Endothelial cell of umbilical vein (primary cell): Measurements from ENCODE around the gene NAA10. TPM values are rescaled to one million over a fixed set of nuclear protein-coding genes. Genes with fewer than 3 reads are reported as not detected.

Experiments used
- BruUV-seq: library from RNA; stranded (reverse); fragments of 400-500 nt; replicated peaks from 2 replicates; lab custom pipeline; 2021; lab: Mats Ljungman, UMichigan
- CTCF ChIA-PET: fragments of 300-600, 350-600 bp; sonication (Branson Sonifier 250); formaldehyde crosslinking; loops from one replicate; lab custom pipeline; 2021; ENCODE audit warnings: antibody characterized with exemption, inconsistent platforms; lab: Charles Lee
- POLR2A ChIA-PET: fragments of 300-600, 350-600 bp; sonication (Branson Sonifier 250); formaldehyde crosslinking; loops from one replicate; lab custom pipeline; 2021; ENCODE audit warnings: antibody characterized with exemption, inconsistent platforms; lab: Charles Lee
- DNase-seq: peaks from one replicate; pipeline ENCODE4 v3.0.0-alpha.2; 2011; ENCODE audit warnings: low read depth, low spot score
- FAIRE-seq: peaks from 2 replicates; lab custom pipeline; 2011; peaks lifted over from hg19 to GRCh38; lab: Jason Lieb, UNC
- H2AFZ ChIP-seq: 2 replicates; pipeline ENCODE4 v1.6.0; 2012; ENCODE audit warnings: low read depth, low read length, control low read depth, inconsistent platforms
- H3K27ac ChIP-seq: 2 replicates; pipeline ENCODE4 v1.5.1; 2011; ENCODE audit warnings: low read depth, mild to moderate bottlenecking, control low read depth, low read length, moderate library complexity; ENCODE audit not compliant: insufficient read depth
- H3K27me3 ChIP-seq, 2 experiments: 2 replicates each; pipeline versions ENCODE4 v1.6.0 to v1.6.1; 2011; ENCODE audit warnings: low read length in 2 of 2, mixed read lengths in 1 of 2; ENCODE audit not compliant: control insufficient read depth in 2 of 2, insufficient read depth in 2 of 2
- H3K36me3 ChIP-seq, 2 experiments: 2 replicates in 1 of 2; 3 replicates in 1 of 2; pipeline ENCODE4 v1.5.1; 2011; ENCODE audit warnings: low read length in 2 of 2, mild to moderate bottlenecking in 1 of 2, moderate library complexity in 1 of 2; ENCODE audit not compliant: control insufficient read depth in 2 of 2, insufficient read depth in 2 of 2; ENCODE audit errors: extremely low read depth in 1 of 2
- H3K4me1 ChIP-seq: 3 replicates; pipeline ENCODE4 v1.5.1; 2011; ENCODE audit warnings: mild to moderate bottlenecking, low read length; ENCODE audit not compliant: control insufficient read depth, insufficient read depth; ENCODE audit errors: extremely low read depth
- H3K4me2 ChIP-seq: 2 replicates; pipeline ENCODE4 v1.6.1; 2011; ENCODE audit warnings: low read length, control low read depth, mixed read lengths; ENCODE audit not compliant: insufficient read depth
- H3K4me3 ChIP-seq, 3 experiments: fragments of 200-600 bp in 1 of 3; sonication (generic), shearing (Covaris generic) in 1 of 3; replicated peaks in 1 of 3; 2 replicates each; pipeline ENCODE4 v1.5.1; 2011 to 2016; ENCODE audit warnings: control low read depth in 3 of 3, low read length in 3 of 3, mild to moderate bottlenecking in 2 of 3, inconsistent platforms in 1 of 3, low read depth in 1 of 3, moderate library complexity in 1 of 3; ENCODE audit not compliant: insufficient read depth in 1 of 3
- H3K79me2 ChIP-seq: 2 replicates; pipeline ENCODE4 v1.6.0; 2012; ENCODE audit warnings: low read length, inconsistent platforms; ENCODE audit not compliant: control insufficient read depth, insufficient read depth
- H3K9ac ChIP-seq: replicated peaks from 2 replicates; pipeline ENCODE3; 2011; ENCODE audit warnings: low read length, control low read depth; ENCODE audit not compliant: insufficient read depth; ENCODE audit errors: extremely low read depth
- H3K9me1 ChIP-seq: replicated peaks from 3 replicates; pipeline ENCODE4 v1.6.0; 2011; ENCODE audit warnings: mild to moderate bottlenecking, low read length; ENCODE audit not compliant: control insufficient read depth, insufficient read depth; ENCODE audit errors: extremely low read depth
- H3K9me3 ChIP-seq: replicated peaks from 2 replicates; pipeline ENCODE4 v1.5.1; 2012; ENCODE audit warnings: low read length, inconsistent platforms; ENCODE audit not compliant: control insufficient read depth, insufficient read depth
- H4K20me1 ChIP-seq: replicated peaks from 2 replicates; pipeline ENCODE3; 2011; ENCODE audit warnings: mild to moderate bottlenecking, low read length; ENCODE audit not compliant: control insufficient read depth, insufficient read depth; ENCODE audit errors: extremely low read depth
- EZH2 ChIP-seq: IDR thresholded peaks from 2 replicates; pipeline ENCODE4 v1.6.1; 2012; ENCODE audit warnings: borderline replicate concordance, low read depth, mild to moderate bottlenecking, moderate library complexity, low read length, inconsistent platforms; ENCODE audit not compliant: severe bottlenecking
- FOS ChIP-seq: IDR thresholded peaks from 2 replicates; pipeline ENCODE4 v1.6.1; 2011; ENCODE audit warnings: mild to moderate bottlenecking, low read length, moderate library complexity, borderline replicate concordance; ENCODE audit not compliant: insufficient read depth
- GATA2 ChIP-seq: IDR thresholded peaks from 2 replicates; pipeline ENCODE4 v1.7.0; 2011; ENCODE audit warnings: low read depth, mild to moderate bottlenecking, moderate library complexity, mixed read lengths, low read length; ENCODE audit not compliant: insufficient read length, insufficient read depth
- JUN ChIP-seq: IDR thresholded peaks from 2 replicates; pipeline ENCODE4 v1.6.1; 2011; ENCODE audit warnings: borderline replicate concordance, low read depth; ENCODE audit not compliant: insufficient read length, insufficient read depth
- MYC ChIP-seq: IDR thresholded peaks from one replicate; pipeline ENCODE4 v1.6.1; 2011; ENCODE audit warnings: mild to moderate bottlenecking, low read depth, low read length
- POLR2A ChIP-seq: IDR thresholded peaks from 2 replicates; pipeline ENCODE4 v1.6.1; 2012; ENCODE audit warnings: low read depth, mild to moderate bottlenecking, control low read depth, low read length
- POLR2AphosphoS5 ChIP-seq: IDR thresholded peaks from 2 replicates; pipeline ENCODE4 v1.6.1; 2012; ENCODE audit warnings: low read depth, mild to moderate bottlenecking, control low read depth, low read length, moderate library complexity; ENCODE audit not compliant: insufficient read depth
- dilution Hi-C: fragments of 300-500 bp; cut with MboI; formaldehyde crosslinking; loops from one replicate; pipeline ENCODE4 v1.15.0; 2019; ENCODE audit warnings: low sequenced_read_pairs; ENCODE audit not compliant: extremely low pct_ligation_motif_present
- intact Hi-C: fragments of 100-400 bp; cut with micrococcal nuclease; formaldehyde crosslinking; loops from one replicate; pipeline ENCODE4 v1.10.0; 2022
- polyA plus RNA-seq, 4 experiments: library from polyadenylated mRNA; depleted of rRNA in 3 of 4; stranded (reverse) in 3 of 4; unstranded in 1 of 4; fragments of >200 nt; gene quantifications; 2 replicates each; pipeline versions ENCODE4 v1.2.1 to v1.2.3, GENCODE V29; 2011 to 2012; ENCODE audit warnings: missing spikeins in 1 of 4
- total RNA-seq: library from RNA; stranded (reverse); gene quantifications from 2 replicates; pipeline ENCODE4 v1.2.3, GENCODE V29; 2021
- TF ChIP-seq, protein P1 (sequence below): IDR thresholded peaks from 2 replicates; pipeline ENCODE4 v1.6.1; 2011; ENCODE audit not compliant: insufficient read depth, insufficient read length
- TF ChIP-seq, protein P2 (sequence below), 2 donors: IDR thresholded peaks; 1 replicate in 1 of 2; 2 replicates in 1 of 2; pipeline ENCODE4 v1.5.1; 2011; ENCODE audit warnings: low read length in 2 of 2, mild to moderate bottlenecking in 2 of 2, moderate library complexity in 2 of 2, control low read depth in 1 of 2, inconsistent platforms in 1 of 2, low read depth in 1 of 2; ENCODE audit not compliant: insufficient read depth in 1 of 2; ENCODE audit errors: extremely low read depth in 1 of 2

NAA10 gene
- total and polyA plus RNA-seq, 2 donors (not counting 3 experiments of a cell fraction or from before 2014, with no cell fraction given), result 141 to 144 TPM

DNA sequence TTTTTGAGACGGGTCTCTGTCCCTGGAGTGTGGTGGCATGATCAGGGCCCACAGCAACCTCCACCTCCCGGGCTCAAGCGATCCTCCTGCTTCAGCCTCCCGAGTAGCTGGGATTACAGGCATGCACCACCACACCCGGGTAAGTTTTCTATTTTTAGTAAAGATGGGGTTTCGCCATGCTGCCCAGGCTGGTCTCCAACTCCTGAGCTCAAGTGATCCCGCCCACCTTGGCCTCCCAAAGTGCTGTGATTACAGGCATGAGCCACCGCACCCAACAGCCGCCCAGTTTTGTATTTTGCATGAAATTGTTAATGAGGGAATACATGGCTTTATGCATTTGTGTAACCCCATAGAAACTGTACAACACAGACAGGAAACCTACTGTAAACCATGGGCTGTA, 6.0 kb downstream of the NAA10 start:
- Histone ChIP-seq H3K36me3 (peaks cover 0 to 14% of the 10 kb centered on the region in 2 experiments), H3K27me3 (no peaks in the 10 kb centered on the region), H3K4me1 (peaks cover 42% of the 10 kb centered on the region), H4K20me1 (no peaks in the 10 kb centered on the region), H2AFZ (no peak overlapping the region), H3K4me3 (no peak overlapping the region), H3K4me2 (no peak overlapping the region), H3K79me2 (peaks cover 23% of the 10 kb centered on the region), H3K27ac (peak overlapping the region; percentile 32), H3K9ac (no peak overlapping the region), H3K9me1 (no peaks in the 10 kb centered on the region), H3K9me3 (no peaks in the 10 kb centered on the region)
- FAIRE-seq, result no peak
- TF ChIP-seq JUN (no peak), MYC (no peak), GATA2 (no peak), FOS (no peak), POLR2A (no peak), POLR2AphosphoS5 (no peak), EZH2 (no peak)
- TF ChIP-seq, protein P1, sequence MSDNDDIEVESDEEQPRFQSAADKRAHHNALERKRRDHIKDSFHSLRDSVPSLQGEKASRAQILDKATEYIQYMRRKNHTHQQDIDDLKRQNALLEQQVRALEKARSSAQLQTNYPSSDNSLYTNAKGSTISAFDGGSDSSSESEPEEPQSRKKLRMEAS, result no peak
- TF ChIP-seq, protein P2, sequence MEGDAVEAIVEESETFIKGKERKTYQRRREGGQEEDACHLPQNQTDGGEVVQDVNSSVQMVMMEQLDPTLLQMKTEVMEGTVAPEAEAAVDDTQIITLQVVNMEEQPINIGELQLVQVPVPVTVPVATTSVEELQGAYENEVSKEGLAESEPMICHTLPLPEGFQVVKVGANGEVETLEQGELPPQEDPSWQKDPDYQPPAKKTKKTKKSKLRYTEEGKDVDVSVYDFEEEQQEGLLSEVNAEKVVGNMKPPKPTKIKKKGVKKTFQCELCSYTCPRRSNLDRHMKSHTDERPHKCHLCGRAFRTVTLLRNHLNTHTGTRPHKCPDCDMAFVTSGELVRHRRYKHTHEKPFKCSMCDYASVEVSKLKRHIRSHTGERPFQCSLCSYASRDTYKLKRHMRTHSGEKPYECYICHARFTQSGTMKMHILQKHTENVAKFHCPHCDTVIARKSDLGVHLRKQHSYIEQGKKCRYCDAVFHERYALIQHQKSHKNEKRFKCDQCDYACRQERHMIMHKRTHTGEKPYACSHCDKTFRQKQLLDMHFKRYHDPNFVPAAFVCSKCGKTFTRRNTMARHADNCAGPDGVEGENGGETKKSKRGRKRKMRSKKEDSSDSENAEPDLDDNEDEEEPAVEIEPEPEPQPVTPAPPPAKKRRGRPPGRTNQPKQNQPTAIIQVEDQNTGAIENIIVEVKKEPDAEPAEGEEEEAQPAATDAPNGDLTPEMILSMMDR (IDR thresholded peaks at IDR 0.05; ENCODE audit: extremely low read depth in 1 of 2, insufficient read depth in 1 of 2, low read depth in 1 of 2, low read length in 2 of 2), result no peak
- intact Hi-C loops, result loop anchor here (1.0 kb wide), 2 partner anchors 18 to 43 kb away; partner anchors contain the start of gene TMEM187
- no TSS peak for BruUV-seq
- ChIA-PET POLR2A (interaction anchor here (0.6 to 0.9 kb wide), 2 partner anchors 20 to 441 kb away, joined by 3 to 5 read pairs; no protein-coding TSS in a partner anchor), CTCF (interaction anchor here (9.0 kb wide), 1 partner anchor 20 kb away, joined by 253 read pairs; the partner anchor contains the start of gene RENBP)
- dilution Hi-C loops, result no loop called here
- no peak for DNase-seq
